IPS-11a (cell line): ENCODE data around the gene MAZ.
"Not testable (repeated sequence)": the region's sequence is repeated elsewhere in the genome, so short reads cannot be mapped to it uniquely, and the experiment has no call there.

Experiments
- H3K4me3 ChIP-seq: one replicate; pipeline ENCODE4 v1.5.1; 2013; ENCODE audit warnings: low read depth, low read length, control low read depth

MAZ gene

DNA sequence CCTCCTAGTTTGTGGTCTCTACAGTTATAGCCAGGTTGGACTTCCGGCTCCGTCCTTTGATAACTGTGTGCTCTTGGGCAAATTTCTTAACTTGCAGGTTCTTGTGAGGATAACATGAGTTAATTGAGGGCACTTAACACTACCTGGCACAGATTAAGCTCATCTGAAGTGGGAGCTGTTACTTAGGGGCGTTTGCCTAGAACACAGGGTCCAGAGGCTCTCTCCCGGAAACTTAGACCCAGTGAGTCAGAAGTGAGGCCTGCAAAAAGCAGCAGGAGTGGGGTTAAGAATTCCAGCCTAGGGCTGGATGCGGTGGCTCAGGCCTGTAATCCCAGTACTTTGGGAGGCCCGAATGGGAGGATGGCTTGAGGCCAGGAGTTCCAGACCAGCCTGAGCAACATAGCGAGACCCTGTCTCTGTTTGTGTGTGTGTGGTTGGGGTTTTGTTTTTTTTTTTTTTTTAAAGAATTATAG is 15.3 kb downstream of the MAZ start:
- no peak overlapping the region for H3K4me3 ChIP-seq

DNA sequence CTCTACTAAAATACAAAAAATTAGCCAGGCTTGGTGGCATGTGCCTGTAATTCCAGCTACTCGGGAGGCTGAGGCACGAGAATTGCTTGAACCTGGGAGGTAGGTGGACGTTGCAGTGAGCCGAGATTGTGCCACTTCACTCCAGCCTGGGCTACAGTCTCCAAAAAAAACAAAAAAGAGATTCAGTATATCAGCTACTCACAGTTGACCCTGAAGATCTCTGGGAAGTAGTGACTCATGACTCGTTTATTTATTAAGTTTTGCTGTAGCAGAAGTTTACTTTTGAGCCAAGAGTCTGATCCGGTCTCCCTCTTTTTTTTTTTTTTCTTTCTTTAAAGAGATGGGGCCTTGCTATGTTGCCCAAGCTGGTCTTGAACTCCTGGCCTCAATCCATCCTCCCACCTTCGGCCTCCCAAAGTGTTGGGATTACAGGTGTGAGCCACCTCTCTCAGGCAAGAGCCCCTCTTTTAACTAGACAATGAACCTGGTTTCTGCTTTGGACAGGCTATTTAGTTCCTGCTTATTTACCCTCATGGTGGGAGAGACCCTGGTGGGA is 18.3 kb downstream of the MAZ start:
- no peak overlapping the region for H3K4me3 ChIP-seq

DNA sequence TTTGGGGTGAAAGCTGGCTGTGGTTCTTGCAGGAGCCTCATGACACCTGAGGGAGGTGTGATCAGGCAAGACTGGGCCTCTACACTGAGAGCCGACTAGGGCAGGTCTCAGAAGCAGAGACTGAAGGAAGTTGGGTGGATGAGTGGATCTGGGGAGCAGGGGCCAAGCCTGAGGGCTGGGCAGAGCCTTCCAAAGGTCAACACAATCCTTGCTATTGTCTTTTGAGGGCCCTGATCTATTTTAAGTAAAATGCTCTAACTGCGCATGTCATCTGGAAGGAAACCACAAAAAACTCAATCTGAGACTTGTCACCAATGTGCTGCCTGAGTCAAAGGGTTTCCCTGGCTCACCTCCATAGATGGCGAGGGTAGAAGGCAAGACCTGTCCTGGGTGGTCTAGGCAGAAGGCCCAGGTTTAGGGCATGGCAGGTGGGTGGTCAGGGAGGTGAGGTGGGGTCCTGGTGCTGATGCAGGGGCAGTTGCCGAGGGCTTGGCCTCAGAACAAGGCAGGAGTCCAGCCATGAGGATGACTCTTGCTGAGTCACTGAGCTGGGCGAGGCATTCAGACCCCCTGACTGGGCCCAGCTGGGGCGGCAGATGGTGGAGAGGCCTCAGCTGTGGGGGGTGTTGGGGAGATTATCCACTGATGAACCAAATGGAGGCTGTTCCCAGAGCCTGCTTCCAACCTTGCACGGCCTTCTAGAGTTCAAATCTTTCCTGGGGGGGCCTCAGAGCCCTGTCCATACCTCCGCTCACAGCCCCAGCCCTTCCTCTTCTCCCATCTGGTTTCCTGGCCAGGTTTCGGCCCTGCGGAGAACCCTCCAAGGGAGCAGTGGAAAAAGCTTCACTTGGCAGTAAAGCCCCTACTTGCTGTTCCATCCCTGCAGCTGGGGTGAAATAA is 19.1 kb downstream of the MAZ start:
- no peak overlapping the region for H3K4me3 ChIP-seq

DNA sequence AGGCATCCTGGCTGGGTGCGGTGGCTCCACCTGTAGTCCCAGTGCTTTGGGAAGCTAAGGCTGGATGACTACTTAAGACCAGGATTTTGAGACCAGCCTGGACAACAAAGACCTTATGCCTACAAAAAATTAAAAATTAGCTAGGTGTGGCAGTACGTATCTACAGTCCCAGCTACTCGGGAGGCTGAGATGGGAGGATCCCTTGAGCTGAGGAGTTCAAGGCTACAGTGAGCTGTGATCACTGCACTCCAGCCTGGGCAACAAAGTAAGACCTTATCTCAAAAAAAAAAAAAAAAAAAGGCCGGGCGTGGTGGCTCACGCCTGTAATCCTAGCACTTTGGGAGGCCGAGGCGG is 20.0 kb downstream of the MAZ start:
- no peak overlapping the region for H3K4me3 ChIP-seq

DNA sequence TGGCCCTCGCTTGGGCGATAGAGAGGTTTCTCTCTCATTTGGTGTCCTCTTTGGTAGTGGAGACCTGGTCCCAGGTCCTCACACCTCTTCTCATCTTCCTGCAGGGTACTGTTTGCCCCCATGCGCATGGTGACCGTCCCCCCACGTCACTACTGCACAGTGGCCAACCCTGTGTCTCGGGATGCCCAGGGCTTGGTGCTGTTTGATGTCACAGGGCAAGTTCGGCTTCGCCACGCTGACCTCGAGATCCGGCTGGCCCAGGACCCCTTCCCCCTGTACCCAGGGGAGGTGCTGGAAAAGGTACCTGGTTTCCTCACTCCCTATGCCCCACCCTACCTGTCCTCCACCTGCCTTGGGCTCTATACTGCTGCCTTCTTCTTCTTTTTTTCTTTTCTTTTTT is 24.4 kb downstream of the MAZ start:
- H3K4me3 ChIP-seq = no peak overlapping the region

DNA sequence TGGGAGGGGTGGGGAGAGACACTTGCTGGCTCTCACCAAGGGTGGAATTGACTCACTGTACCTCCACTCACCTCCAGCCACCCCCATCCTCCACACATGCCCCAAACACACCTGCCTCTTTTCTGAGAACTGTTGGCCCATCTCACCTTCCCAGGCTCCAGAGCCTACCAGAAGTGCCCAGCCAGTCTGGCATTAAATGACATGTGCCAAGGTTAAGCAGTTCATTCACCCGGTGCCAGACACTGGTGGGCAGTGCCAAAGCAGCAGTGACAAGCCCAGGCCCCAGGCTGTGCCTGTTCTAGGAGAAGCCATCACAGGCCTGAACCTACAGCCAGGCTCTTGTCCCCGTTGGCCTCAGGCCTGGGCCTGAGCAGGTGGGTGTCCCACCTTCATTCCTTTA is 25.2 kb downstream of the MAZ start:
- H3K4me3 ChIP-seq = no peak overlapping the region

DNA sequence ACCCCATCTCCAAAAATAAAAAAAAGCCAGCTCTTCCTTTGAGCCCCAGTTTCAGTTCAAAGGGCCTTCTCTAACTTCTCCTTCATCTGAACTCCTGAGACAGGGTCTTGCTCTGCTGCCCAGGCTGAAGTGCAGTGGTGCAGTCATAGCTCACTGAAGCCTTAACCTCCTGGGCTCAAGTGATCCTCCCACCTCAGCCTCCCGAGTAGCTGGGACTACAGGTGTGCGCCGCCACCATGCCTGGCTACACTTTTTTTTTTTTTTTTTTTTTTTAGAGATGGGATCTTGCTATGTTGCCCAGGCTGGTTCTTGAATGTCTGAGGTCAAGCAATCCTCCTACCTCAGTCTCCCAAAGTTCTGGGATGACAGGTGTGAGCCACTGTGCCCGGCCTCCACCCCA is 26.9 kb downstream of the MAZ start:
- H3K4me3 ChIP-seq = not testable (repeated sequence)

DNA sequence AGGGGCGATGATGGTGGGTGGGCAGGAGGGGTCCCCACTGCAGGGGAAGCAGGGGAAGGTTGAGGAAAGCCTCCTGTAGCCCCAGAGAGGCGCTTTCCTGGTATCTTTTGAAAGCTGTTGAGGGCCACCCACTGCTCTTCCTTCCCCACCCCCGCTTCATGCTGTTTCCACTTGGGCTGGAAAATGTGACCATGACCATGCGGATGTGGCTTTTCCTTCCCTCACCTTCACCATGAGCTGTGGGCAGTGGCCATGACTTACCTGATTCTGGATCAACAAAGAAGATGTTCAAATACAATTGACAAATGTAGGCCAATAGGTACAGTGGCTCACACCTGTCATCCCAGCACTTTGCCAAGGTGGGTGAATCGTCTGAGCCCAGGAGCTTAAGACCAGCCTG is 27.8 kb downstream of the MAZ start:
- H3K4me3 ChIP-seq = no peak overlapping the region

DNA sequence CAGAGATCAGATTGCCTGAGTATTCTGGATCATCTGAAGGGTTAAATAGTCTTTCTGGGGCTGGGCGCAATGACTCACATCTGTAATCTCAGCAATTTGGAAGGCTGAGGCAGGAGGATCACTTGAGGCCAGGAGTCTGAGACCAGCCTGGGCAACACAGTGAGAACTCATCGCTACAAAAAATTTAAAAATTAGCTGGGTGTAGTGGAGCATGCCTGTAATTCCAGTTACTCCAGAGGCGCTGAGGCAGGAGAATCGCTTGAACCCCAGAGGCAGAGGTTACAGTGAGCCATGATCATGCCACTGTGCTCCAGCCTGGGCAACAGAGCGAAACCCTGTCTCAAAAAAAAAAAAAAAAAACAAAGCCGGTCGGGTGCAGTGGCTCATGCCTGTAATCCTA is 29.6 kb downstream of the MAZ start:
- H3K4me3 ChIP-seq = no peak overlapping the region

DNA sequence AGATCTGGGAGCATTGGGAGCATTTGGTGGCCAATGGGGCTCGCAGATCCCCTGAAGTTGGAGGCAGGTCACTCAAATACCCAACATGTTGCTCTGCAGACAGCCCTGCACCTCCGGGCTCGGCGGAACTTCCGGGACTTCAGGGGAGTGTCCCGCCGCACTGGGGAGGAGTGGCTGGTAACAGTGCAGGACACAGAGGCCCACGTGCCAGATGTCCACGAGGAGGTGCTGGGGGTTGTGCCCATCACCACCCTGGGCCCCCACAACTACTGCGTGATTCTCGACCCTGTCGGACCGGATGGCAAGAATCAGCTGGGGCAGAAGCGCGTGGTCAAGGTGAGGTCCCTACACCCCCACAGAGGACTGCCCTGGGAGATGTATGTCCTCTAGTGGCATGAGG is 30.3 kb downstream of the MAZ start:
- H3K4me3 ChIP-seq = no peak overlapping the region

DNA sequence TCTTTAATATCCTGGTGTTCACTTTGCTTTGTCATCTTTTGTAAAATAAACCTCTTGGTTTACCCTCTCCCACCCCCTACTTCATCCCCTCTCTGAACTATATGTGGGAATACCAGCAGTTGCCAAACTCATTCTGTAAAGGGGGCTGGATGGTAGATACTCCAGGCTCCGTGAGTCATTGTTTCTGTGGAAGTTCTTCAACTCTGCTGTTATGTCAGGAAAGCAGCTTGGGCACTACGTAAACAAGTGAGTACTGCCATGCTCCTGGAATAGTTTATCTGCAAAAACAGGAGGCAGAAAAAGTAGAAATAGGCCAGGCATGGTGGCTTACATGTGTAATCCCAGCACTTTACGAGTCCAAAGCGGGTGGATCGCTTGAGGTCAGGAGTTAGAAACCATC is 31.5 kb downstream of the MAZ start:
- no peak overlapping the region for H3K4me3 ChIP-seq

DNA sequence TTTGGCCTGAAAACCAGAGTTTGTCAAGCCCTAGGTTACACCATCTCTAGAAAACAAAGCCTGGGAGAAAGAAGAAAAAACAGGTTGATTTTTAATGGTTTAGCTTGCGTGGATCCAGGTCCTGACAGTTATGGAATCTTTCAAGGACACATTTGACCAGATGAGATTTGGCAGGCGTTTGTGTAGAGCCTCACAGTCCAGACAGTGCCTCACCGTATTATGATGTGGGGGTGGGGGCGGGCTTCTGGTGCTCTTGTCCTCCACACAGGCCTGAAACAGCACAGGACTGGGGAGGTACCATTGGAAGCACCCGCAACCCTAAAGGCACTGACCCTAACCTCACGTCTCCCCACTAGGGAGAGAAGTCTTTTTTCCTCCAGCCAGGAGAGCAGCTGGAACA is 33.5 kb downstream of the MAZ start:
- H3K4me3 ChIP-seq = no peak overlapping the region

DNA sequence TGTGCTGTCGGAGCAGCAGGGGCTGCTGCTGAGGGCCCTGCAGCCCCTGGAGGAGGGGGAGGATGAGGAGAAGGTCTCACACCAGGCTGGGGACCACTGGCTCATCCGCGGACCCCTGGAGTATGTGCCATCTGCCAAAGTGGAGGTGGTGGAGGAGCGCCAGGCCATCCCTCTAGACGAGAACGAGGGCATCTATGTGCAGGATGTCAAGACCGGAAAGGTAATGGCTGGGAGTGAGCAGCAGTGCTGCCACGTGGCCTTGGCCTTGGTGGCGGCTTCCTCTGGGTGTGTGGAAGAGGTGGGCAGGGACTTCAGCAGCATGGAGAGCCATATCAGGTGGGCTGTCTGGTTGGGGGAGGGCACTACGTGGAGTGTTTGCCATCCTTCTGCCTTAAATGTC is 33.9 kb downstream of the MAZ start:
- no peak overlapping the region for H3K4me3 ChIP-seq

DNA sequence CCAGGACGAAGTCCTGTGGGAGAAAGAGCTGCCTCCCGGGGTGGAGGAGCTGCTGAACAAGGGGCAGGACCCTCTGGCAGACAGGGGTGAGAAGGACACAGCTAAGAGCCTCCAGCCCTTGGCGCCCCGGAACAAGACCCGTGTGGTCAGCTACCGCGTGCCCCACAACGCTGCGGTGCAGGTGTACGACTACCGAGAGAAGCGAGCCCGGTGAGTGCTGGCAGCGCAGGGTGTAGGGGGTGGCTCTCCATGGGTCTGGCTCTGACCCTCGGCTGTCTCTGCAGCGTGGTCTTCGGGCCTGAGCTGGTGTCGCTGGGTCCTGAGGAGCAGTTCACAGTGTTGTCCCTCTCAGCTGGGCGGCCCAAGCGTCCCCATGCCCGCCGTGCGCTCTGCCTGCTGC is 35.3 kb downstream of the MAZ start:
- no peak overlapping the region for H3K4me3 ChIP-seq

DNA sequence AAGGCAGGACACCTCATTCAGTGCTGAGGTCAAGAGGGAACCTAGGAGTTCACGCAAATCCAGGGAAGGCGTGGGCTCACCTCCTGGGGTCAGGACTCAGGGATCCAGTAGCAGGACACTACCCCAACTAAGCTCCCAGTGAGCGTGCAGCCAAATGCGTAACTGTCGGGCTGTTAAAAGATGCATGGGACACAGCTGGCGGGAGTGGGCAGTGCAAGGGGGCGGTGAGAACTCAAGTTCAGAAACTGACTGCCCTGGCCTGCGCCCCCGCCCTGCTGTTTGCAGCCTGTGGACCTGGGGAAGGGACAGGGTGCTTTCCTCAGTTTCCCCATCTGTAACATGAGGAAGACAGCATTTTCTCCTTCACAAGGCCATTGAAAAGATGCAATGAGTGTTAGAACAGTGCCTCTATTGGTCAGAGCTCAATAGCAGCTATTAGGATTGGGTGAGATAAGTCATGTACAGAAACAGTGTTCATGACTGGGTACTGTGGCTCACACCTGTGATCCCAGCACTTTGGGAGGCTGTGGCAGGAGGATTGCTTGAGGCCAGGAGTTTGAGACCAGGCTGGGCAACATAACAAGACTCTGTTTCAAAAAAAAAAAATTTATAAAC is 36.5 kb downstream of the MAZ start:
- no peak overlapping the region for H3K4me3 ChIP-seq

DNA sequence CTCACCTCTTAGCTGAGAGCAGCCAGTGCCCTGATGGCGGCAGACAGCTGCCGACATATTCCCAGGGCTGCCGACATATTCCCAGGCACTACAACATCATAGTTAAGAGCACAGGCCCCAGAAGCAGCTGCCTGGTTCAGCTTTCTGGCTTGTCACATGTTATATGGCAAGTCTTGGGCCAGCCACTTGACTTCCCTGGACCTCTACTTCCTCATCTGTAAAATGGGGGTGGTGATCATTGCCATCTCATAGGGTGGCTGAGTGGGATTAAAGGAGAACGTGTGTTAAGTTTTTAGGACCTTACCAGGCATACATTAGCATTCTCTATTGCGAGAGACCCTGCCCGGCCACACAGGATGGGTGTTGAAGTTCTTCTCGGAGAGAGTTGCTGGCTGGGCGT is 37.6 kb downstream of the MAZ start:
- no peak overlapping the region for H3K4me3 ChIP-seq

DNA sequence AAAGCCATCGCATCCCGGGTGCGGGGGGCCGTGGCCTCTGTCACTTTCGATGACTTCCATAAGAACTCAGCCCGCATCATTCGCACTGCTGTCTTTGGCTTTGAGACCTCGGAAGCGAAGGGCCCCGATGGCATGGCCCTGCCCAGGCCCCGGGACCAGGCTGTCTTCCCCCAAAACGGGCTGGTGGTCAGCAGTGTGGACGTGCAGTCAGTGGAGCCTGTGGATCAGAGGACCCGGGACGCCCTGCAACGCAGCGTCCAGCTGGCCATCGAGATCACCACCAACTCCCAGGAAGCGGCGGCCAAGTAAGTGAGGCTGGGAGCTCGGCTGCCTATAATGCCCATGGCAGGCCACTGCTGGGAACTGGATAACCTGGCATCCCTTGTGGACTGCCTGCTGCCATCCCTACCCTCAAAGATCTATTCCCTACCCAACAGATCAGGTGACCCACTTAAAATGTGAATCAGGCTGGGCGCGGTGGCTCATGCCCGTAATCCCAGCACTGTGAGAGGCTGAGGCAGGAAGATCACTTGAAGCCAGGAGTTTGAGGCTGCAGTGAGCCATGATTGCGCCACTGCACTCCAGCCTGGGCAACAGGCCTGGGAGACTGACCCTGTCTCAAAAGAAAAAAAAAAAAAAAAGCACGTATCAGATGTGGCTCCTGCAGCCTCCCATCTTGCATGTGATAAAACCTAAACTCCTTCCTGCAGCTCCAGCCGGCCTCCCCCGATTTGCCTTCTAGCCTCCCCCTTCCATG is 38.4 kb downstream of the MAZ start:
- no peak overlapping the region for H3K4me3 ChIP-seq

DNA sequence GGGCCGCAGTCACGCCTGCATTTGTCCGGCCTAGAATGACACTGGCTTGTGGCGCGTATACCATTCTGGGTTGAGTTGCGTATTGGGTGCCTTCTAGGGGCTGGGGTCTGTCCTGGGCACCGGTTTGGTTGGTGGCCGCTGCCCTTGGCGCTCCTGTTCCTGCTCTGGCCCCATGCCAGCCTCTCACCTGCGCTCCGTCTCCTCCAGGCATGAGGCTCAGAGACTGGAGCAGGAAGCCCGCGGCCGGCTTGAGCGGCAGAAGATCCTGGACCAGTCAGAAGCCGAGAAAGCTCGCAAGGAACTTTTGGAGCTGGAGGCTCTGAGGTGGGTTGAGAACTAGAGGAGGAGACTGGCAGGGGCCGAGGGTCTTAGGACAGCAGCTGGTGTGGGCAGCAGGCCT is 39.3 kb downstream of the MAZ start:
- H3K4me3 ChIP-seq = no peak overlapping the region

DNA sequence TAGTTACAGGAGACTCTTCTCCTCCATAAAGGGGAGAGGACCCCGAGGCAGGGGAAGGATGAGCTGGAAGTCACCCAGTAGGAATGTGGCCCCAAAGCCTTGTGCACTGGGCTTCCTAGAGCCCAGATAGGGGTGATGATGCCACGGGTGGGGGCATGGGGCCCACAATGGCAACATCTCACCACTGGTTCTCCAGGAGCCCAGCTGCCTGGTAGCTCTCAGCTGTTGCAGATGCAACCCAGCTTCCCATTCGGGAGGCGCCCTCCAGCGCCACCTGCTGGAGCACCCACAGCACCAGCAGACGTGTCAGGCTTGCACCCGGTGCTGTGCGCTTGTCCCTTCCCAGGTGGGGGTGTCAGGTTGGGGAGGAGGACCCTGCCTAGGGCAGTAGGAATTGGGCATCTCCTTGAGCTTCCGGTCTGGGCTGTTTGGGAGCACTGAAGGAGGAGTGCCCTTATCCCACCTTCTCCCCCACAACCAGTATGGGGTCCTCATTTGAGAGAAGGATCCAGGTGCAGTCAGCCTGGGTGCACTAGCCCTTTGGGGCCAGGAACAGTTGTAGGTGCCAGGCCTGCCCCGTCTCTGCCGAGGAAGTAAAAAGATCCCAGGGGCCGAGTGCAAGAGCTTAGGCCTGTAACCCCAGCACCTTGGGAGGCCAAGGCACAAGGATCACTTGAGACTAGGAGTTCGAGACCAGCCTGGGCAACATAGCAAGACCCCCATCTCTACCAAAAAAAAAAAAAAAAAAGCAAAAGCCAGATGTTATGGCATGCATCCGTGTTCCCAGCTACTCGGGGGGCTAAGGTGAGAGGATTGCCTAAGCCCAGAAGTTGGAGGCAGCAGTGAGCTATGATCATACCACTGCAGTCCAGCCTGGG is 42.3 kb downstream of the MAZ start:
- no peak overlapping the region for H3K4me3 ChIP-seq

DNA sequence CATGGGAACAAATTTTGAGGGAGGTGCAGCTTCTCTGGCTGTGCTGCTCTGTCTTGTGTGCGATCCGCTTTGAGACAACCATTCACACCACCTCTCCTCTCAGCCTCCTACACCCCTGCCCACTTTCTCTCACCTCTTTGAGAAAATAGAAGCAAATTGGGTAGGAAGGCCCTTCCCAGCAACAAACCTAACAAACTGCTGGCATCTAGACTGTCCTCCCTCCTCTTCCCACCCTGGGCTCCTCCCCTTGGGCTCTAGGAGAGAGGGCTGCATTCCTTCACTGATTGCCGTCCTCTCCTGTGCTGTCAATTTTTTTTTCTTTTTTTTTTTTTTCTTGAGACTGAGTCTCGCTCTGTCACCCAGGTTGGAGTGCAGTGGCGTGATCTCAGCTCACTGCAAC is 43.2 kb downstream of the MAZ start:
- H3K4me3 ChIP-seq = no peak overlapping the region

DNA sequence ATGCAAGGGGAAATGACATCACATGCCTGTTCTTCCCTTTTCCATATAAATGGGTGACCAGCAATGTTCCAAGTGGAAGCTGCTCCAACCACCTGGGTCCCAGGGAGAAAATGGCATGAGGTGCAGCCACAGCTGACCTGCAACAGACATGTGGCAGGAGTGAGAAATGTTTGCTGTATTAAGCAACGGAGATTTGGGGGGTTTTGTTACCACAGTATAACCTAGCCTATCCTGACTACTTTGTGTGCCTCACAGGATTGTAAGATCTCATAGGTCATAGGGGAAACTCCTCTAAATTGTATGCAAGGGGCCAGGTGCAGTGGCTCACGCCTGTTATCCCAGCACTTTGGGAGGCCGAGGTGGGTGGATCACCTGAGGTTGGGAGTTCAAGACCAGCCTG is 44.7 kb downstream of the MAZ start:
- no peak overlapping the region for H3K4me3 ChIP-seq
